Right forelimb (tissue), 1 donor: ENCODE data around the gene NHLH1.
A peak's percentile ranks its signal among the peaks of the same experiment; 100 is the strongest.

Source experiments
- DNase-seq: peaks from one replicate; pipeline ENCODE4 v3.0.0-alpha.2; 2018

Gene NHLH1

DNA sequence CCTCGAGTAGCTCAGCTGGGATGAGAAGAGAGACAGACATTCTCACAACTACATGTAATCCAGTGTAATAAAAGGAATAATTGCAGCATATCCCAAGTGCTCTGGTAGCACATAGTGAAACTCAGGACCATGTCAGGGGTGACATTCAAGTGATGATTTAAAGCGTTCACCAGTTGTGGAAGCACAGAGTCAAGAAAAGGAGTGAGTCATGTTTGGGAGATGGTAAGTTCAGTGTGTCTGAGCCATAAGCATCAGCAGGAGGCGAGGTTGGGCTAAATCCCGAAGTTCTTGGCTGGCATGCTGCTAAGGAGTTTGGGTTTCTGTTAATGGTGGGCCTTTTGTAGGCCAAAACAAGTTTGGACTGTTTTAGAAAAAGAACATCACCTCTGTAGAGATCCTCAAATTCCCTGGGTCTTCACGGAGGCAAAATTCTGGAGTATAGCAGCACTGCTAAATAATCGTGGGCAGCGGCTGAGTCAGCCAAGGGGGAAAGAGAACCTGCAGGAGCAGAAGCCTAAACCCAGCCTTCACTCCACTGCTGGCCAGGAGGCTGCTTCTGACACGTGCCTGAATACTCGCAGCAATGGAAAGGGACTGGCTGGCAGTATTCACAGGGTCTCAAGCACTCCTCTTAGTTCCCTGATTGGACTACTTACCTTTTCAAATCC lies 7.2 kb upstream of the NHLH1 start:
- no peak for DNase-seq

- no peak for DNase-seq
Observed at GRCh38 chr1:160360227-160360695, 6.6 kb upstream of the NHLH1 start.

DNA sequence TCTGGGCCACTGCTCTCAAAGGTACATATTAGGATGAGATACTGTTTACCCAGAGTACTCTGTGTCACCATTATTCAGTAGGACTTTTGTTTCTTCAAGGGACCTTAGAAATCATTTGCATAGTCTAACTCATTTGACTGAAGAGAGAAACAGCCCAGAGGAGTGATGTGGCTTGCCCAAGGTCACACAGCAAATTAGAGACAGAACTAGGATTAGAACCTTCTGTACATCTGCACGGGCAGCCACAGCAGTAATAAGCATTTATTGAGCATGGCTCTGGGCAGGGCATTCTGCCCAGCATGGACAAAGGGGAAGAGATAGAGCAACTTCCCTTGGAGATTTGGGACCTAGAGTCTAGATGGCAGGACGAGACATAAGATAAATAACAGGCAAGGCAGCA lies 5.7 kb upstream of the NHLH1 start:
- DNase-seq = no peak

DNA sequence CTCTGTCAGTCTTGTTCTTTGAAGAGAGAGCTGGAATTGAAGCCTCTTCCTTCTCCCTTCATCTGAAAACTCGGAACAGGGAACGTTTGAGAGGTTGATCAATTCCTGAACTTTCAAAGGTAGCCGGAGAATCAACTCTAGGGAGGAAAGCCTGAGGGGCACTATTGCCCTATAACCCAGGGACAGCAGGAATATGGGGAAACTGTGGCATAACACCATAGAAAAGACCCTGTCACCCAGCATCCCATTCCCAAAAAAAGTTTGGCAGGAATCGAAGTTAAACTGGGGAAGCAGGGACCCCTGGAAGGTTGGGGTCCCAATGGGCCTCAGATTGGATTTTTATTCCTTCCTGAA lies 5.1 kb upstream of the NHLH1 start:
- no peak for DNase-seq

GRCh38 chr1:160362168-160362957 lies 4.5 kb upstream of the NHLH1 start:
- DNase-seq = no peak

DNA sequence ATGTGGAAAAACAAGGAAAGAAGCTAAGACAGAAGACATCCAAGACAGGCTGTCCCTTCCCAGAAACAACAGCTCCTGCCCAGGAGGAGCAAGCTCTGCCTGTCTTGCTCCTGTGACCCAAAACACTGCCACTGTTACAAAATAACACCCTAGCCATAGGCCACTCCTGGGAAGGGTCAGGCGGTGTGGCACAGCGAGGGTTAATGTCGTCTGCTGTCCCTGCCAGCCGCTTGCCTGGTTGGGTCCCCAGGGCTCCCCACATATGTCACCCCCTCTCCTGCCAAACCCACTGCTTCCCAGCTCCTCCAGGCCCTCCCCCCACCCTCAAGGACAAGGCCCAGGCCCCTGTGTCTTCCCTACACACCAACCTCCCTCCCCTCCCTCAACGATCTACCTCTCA lies 3.9 kb upstream of the NHLH1 start:
- DNase-seq = no peak

DNA sequence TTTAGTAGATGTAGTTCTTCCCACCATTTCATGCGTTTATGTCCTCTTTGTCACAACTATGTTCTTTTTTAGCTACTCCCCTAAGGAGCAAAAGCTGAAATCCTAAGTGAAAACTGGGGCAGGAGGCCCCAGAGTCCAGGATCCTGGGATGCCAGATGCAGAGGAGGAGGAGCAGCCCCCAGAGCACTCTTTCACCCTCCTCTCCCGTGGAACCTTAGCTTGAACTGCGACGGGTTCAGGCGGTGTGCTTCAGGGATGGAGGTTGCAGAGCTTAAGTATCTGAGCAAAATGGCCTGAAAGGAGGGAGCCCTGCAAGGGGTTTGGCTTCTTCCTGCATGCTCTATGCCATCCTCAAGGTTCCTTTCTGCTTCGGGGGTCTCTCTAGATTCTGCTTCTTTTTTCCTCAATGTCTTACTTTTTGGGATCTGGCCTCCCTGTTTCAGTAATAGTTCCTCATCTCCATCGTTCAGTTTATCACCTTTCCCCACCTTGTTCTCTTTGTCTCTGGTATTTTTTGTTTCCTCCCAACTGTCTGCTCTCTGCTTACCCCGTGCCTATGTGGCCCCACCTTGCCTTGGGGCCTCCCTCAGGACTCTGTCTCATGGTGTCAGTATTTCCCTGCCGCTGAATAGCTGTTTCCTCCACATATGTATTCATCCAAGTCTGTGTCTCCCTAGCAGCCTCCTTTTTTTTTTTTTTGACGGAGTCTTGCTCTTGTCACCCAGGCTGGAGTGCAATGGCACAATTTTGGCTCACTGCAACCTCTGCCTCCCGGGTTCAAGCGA lies 2.7 kb upstream of the NHLH1 start:
- no peak for DNase-seq

- no peak for DNase-seq
Observed at GRCh38 chr1:160365325-160365724, 1.5 kb upstream of the NHLH1 start.

DNA sequence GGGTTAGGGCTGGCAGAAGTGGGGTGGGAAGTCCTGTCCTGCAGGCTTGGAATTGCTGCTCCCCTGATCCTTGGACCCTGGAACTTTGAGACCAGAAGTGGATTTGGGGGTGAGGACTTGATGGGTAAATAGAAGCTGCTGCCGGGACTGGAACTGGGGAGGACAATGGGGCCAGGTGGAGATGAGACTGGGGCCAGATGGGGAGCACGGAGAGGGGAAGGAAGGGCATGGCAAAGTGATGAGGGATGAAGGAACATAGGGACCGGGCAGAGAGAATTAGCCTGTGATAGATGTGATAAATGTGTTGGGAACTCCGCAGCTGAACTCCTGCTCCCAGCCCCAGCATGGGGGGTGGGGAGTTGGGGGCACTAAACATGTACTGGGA lies 637 bp downstream of the NHLH1 start:
- no peak for DNase-seq

GRCh38 chr1:160367934-160368923 lies 1.4 kb downstream of the NHLH1 start:
- no peak for DNase-seq

GRCh38 chr1:160369087-160369486 lies 2.2 kb downstream of the NHLH1 start:
- no peak for DNase-seq

DNA sequence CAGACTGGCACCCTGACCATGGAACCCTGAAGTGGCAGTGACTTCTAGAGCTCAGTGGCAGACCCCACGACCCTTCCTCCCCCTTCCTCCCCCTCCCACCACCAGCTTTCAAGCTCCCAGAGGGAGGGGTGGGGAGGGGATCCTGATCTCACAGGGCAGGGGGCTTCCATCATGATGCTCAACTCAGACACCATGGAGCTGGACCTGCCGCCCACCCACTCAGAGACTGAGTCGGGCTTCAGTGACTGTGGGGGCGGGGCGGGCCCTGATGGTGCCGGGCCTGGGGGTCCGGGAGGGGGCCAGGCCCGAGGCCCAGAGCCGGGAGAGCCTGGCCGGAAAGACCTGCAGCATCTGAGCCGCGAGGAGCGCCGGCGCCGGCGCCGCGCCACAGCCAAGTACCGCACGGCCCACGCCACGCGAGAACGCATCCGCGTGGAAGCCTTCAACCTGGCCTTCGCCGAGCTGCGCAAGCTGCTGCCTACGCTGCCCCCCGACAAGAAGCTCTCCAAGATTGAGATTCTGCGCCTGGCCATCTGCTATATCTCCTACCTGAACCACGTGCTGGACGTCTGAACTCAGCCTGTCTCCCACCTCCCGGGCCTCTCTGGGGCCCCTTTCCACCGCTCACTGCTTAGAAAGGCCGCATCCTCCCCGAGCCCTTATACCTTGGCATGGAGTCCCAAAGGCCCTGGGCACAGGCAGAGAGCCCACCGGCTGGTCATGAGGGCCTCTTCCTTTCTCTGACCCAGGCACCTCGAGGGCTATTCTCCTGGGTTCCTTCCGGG lies 3.9 kb downstream of the NHLH1 start:
- no peak for DNase-seq

- no peak for DNase-seq
Observed at GRCh38 chr1:160371346-160371631, 4.4 kb downstream of the NHLH1 start.

DNA sequence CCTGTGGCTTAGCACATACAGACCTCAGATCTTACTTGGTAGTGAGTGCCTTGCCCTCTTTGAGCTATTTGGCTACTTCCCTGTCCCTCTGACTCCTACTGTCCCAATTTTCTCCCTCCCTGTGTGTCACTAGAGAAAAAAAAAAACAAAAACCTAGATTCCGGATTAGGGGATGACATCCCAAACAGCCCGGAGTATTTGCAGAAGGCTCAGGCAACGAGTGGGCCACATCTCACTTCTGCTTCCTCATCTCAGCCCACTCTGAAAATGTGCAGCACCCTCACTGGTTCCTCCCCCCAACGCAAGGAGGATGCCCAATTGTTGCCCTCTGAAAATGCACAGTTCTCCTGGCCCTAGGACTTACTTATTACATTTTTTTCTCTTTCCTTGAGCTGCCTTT lies 4.9 kb downstream of the NHLH1 start:
- DNase-seq = no peak

- no peak for DNase-seq
Observed at GRCh38 chr1:160373696-160374095, 6.8 kb downstream of the NHLH1 start.

- DNase-seq = peak; percentile 64
Observed at GRCh38 chr1:160374306-160375110, 7.6 kb downstream of the NHLH1 start.

- no peak for DNase-seq
Observed at GRCh38 chr1:160375788-160376524, 9.1 kb downstream of the NHLH1 start.

GRCh38 chr1:160376525-160377131 lies 9.8 kb downstream of the NHLH1 start:
- no peak for DNase-seq

DNA sequence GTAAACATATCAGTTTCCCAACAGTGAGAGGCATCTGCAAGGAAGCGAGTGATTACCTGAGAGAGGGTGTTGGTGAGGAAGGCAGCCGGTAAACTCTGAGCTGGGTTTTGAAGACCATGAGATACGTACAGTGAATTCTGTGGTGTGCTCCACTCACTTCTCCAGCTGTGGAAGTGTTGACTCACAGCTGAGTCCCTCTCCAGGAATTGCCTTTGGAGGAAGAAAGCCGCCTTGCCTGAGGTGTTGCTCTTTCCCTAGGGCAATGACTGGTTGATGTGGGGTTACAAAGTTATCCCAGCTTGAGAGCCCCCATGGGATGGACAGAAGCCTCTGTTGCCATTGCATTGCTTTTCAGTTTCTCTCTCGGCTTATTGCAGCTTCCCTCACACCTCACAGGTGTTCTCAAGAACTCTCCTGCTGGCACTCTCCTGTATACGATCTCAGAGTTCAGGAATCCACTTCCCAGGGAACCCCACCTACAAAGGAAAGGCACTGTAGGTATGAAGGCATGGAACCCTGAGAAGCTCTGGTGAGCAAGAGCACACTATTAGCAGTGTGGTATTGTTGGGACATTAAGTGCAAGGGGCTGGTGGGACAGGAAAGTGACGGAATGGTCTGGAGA lies 10.8 kb downstream of the NHLH1 start:
- DNase-seq = no peak
